K562 (cell line): ENCODE results near the gene SOS1. TPM values are rescaled to one million over a fixed set of nuclear protein-coding genes. Genes with fewer than 3 reads are reported as not detected.
A peak's percentile ranks its signal among the peaks of the same experiment; 100 is the strongest.

Experiments
- ARHGAP35 ChIP-seq: fragments of 450-650 bp; IDR thresholded peaks from 2 replicates; pipeline ENCODE4 v1.6.1; 2018; ENCODE audit not compliant: partially characterized antibody
- CBX3 ChIP-seq, 2 experiments: IDR thresholded peaks; 1 replicate in 1 of 2; 2 replicates in 1 of 2; pipeline ENCODE4 v1.6.1; 2012; ENCODE audit warnings: inconsistent platforms in 2 of 2, low read length in 2 of 2, borderline replicate concordance in 1 of 2, control low read depth in 1 of 2
- CC2D1A ChIP-seq: fragments of 450-650 bp; IDR thresholded peaks from 2 replicates; pipeline ENCODE4 v1.6.1; 2017; ENCODE audit warnings: mild to moderate bottlenecking
- CHD2 ChIP-seq: IDR thresholded peaks from 2 replicates; pipeline ENCODE4 v1.6.1; 2011; ENCODE audit warnings: low read depth, low read length
- CREM ChIP-seq: IDR thresholded peaks from 2 replicates; pipeline ENCODE4 v1.6.1; 2014; ENCODE audit warnings: antibody characterized with exemption, low read depth
- DNMT1 ChIP-seq: fragments of 450-650 bp; IDR thresholded peaks from 2 replicates; pipeline ENCODE4 v1.6.1; 2016; ENCODE audit warnings: antibody characterized with exemption, mild to moderate bottlenecking
- EWSR1 ChIP-seq: fragments of 450-650 bp; IDR thresholded peaks from 2 replicates; pipeline ENCODE4 v1.6.1; 2018; ENCODE audit warnings: borderline replicate concordance, mild to moderate bottlenecking, low read depth, moderate library complexity; ENCODE audit not compliant: partially characterized antibody
- HNRNPUL1 ChIP-seq: fragments of 200-400 bp; formaldehyde crosslinking; IDR thresholded peaks from 2 replicates; pipeline ENCODE4 v1.6.1; 2017; ENCODE audit warnings: low read length
- KAT7 ChIP-seq: sonication (generic); formaldehyde crosslinking; IDR thresholded peaks from 2 replicates; pipeline ENCODE4 v1.8.0; 2022; ENCODE audit warnings: missing genetic modification reagents, mild to moderate bottlenecking, borderline replicate concordance
- NFYB ChIP-seq: IDR thresholded peaks from 2 replicates; pipeline ENCODE4 v1.6.1; 2011; ENCODE audit warnings: mild to moderate bottlenecking, moderate library complexity; ENCODE audit not compliant: insufficient read length; ENCODE audit errors: extremely low read depth
- POLR2A ChIP-seq: fragments of 450-650 bp; conservative IDR thresholded peaks from 2 replicates; pipeline ENCODE4 v1.6.1; 2016
- POLR2B ChIP-seq: fragments of 450-650 bp; IDR thresholded peaks from 2 replicates; pipeline ENCODE4 v1.6.1; 2018; ENCODE audit warnings: low read depth; ENCODE audit not compliant: partially characterized antibody
- RBM15 ChIP-seq: fragments of 200-400 bp; formaldehyde crosslinking; IDR thresholded peaks from 2 replicates; pipeline ENCODE4 v1.6.1; 2018; ENCODE audit warnings: mild to moderate bottlenecking, low read length, moderate library complexity; ENCODE audit not compliant: insufficient read depth
- ZFPM2 ChIP-seq: fragments of 250-450 bp; sonication (Bioruptor Pico); IDR thresholded peaks from 2 replicates; pipeline ENCODE4 v1.5.1; 2022; ENCODE audit warnings: mild to moderate bottlenecking
- ZNF197 ChIP-seq: fragments of 200-800 bp; sonication (Bioruptor generic); IDR thresholded peaks from 2 replicates; pipeline ENCODE4 v1.6.1; 2016; ENCODE audit warnings: low read depth, missing genetic modification characterization, missing compliant biosample characterization
- ZNF561 ChIP-seq: fragments of 450-650 bp; formaldehyde crosslinking; conservative IDR thresholded peaks from 2 replicates; pipeline ENCODE4 v1.4.0; 2020; ENCODE audit warnings: mild to moderate bottlenecking, moderate library complexity
- ZNF780A ChIP-seq: fragments of 250-450 bp; sonication (Bioruptor Pico); IDR thresholded peaks from 2 replicates; pipeline ENCODE4 v1.5.0; 2021; ENCODE audit warnings: mild to moderate bottlenecking
- polyA plus RNA-seq, 8 experiments: library from polyadenylated mRNA; depleted of rRNA in 4 of 8; stranded (reverse) in 5 of 8; unstranded in 3 of 8; fragments of >200 nt; fragmentation: Nextera tagmentation in 2 of 8; fragmentation: Illumina TruSeq in 1 of 8; extraction: Ambion mirVana in 2 of 8; extraction: Trizol in 1 of 8; gene quantifications; 2 replicates each; pipeline versions ENCODE4 v1.2.1 to v1.2.3, GENCODE V29; 2011 to 2014; ENCODE audit warnings: inconsistent platforms in 1 of 8, missing spikeins in 1 of 8
- total RNA-seq, 7 experiments: library from RNA; depleted of rRNA in 6 of 7; stranded (reverse); fragments of >200 nt in 6 of 7; fragmentation: Illumina TruSeq in 2 of 7; extraction: Trizol in 2 of 7; gene quantifications; 2 replicates each; pipeline versions ENCODE4 v1.2.1 to v1.2.3, GENCODE V29; 2011 to 2021; ENCODE audit warnings: low replicate concordance in 1 of 7
- TF ChIP-seq, protein P1 (sequence below): fragments of 250-450 bp; sonication (Bioruptor Pico); IDR thresholded peaks from 2 replicates; pipeline ENCODE4 v1.8.0; 2021; ENCODE audit warnings: mild to moderate bottlenecking, moderate library complexity
- TF ChIP-seq, protein P2 (sequence below): fragments of 450-650 bp; conservative IDR thresholded peaks from 2 replicates; pipeline ENCODE4 v1.6.1; 2016; ENCODE audit warnings: missing genetic modification characterization, low read depth, mild to moderate bottlenecking, control low read depth, missing compliant biosample characterization
- TF ChIP-seq, protein P3 (sequence below): sonication (generic); formaldehyde crosslinking; IDR thresholded peaks from 2 replicates; pipeline ENCODE4 v1.8.0; 2022; ENCODE audit warnings: mild to moderate bottlenecking, missing genetic modification reagents
- TF ChIP-seq, protein P4 (sequence below): fragments of 450-650 bp; formaldehyde crosslinking; IDR thresholded peaks from 2 replicates; pipeline ENCODE4 v1.4.0; 2022; ENCODE audit warnings: missing genetic modification characterization
- TF ChIP-seq, protein P5 (sequence below): fragments of 450-650 bp; IDR thresholded peaks from 2 replicates; pipeline ENCODE4 v1.6.1; 2016; ENCODE audit warnings: antibody characterized with exemption

The SOS1 gene
- total and polyA plus RNA-seq, 9 of the 15 experiments (the other 6 are each of a cell fraction or from before 2014, with no cell fraction given) = 2.5 to 27.1 (median 16.3) TPM

DNA sequence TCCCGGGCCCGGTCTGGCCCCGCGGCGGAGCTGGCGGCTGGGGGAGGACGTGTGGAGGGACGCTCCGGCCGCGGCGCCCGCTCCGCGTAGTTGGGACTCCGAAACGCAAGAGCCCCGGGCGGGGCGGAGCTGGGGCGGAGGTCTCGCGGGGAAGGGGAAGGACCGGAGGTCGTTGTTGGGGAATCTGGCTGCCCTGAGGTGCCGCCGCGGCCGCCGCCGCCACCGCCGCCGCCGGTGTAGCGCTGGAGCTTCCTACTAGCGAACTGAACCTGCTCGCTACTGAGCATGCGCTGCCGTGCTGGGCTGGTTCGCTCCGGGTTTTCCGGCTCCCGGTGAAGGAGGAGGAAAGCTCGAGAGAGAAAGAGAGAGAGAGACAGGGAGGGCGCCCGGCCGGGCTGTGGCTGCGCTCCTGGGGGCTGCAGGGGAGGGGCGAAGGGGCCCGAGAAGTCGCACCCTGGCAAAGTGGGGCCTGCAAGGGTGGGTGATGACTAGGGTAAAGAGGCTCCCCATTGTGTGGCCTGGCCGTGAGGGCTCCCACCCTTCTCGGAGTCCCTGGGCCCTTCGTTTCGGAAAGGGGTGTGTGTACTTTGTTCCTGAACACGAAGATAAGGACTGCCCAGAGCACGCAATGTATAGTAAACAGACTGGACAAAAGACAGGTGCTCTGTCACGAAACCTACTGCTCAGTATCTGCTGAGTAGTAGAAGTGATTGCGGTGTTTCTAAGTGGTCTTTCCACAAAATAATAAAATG, at the start of gene SOS1 (continued):
- TF ChIP-seq CBX3 (IDR thresholded peaks at IDR 0.05; ENCODE audit: borderline replicate concordance in 1 of 2, low read length in 2 of 2) (no peak), RBM15 (no peak), CC2D1A (no peak), ZFPM2 (no peak), NFYB (no peak), POLR2B (peak; percentile 84), ARHGAP35 (no peak), EWSR1 (no peak), POLR2A (peak; percentile 86), CHD2 (no peak; the same call in 1 of the 2 replicates), DNMT1 (no peak), ZNF561 (CRISPR knock-in tag) (no peak), HNRNPUL1 (no peak), KAT7 (CRISPR knock-in tag) (peak; percentile 85; the same call in 1 of the 2 replicates), CREM (peak; percentile 15; the same call in 1 of the 2 replicates), ZNF780A (0 out of 2 replicates have a peak, but pooled peaks have one; percentile 39), ZNF197 (peak; percentile 9; the same call in 1 of the 2 replicates)
- TF ChIP-seq, protein P1, sequence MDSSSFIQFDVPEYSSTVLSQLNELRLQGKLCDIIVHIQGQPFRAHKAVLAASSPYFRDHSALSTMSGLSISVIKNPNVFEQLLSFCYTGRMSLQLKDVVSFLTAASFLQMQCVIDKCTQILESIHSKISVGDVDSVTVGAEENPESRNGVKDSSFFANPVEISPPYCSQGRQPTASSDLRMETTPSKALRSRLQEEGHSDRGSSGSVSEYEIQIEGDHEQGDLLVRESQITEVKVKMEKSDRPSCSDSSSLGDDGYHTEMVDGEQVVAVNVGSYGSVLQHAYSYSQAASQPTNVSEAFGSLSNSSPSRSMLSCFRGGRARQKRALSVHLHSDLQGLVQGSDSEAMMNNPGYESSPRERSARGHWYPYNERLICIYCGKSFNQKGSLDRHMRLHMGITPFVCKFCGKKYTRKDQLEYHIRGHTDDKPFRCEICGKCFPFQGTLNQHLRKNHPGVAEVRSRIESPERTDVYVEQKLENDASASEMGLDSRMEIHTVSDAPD (CRISPR knock-in tag) = no peak
- TF ChIP-seq, protein P2, sequence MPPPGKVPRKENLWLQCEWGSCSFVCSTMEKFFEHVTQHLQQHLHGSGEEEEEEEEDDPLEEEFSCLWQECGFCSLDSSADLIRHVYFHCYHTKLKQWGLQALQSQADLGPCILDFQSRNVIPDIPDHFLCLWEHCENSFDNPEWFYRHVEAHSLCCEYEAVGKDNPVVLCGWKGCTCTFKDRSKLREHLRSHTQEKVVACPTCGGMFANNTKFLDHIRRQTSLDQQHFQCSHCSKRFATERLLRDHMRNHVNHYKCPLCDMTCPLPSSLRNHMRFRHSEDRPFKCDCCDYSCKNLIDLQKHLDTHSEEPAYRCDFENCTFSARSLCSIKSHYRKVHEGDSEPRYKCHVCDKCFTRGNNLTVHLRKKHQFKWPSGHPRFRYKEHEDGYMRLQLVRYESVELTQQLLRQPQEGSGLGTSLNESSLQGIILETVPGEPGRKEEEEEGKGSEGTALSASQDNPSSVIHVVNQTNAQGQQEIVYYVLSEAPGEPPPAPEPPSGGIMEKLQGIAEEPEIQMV (tag) = no peak
- TF ChIP-seq, protein P3, sequence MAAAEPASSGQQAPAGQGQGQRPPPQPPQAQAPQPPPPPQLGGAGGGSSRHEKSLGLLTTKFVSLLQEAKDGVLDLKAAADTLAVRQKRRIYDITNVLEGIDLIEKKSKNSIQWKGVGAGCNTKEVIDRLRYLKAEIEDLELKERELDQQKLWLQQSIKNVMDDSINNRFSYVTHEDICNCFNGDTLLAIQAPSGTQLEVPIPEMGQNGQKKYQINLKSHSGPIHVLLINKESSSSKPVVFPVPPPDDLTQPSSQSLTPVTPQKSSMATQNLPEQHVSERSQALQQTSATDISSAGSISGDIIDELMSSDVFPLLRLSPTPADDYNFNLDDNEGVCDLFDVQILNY (CRISPR knock-in tag) = no peak
- TF ChIP-seq, protein P4, sequence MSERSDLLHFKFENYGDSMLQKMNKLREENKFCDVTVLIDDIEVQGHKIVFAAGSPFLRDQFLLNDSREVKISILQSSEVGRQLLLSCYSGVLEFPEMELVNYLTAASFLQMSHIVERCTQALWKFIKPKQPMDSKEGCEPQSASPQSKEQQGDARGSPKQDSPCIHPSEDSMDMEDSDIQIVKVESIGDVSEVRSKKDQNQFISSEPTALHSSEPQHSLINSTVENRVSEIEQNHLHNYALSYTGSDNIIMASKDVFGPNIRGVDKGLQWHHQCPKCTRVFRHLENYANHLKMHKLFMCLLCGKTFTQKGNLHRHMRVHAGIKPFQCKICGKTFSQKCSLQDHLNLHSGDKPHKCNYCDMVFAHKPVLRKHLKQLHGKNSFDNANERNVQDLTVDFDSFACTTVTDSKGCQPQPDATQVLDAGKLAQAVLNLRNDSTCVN = no peak
- TF ChIP-seq, protein P5, sequence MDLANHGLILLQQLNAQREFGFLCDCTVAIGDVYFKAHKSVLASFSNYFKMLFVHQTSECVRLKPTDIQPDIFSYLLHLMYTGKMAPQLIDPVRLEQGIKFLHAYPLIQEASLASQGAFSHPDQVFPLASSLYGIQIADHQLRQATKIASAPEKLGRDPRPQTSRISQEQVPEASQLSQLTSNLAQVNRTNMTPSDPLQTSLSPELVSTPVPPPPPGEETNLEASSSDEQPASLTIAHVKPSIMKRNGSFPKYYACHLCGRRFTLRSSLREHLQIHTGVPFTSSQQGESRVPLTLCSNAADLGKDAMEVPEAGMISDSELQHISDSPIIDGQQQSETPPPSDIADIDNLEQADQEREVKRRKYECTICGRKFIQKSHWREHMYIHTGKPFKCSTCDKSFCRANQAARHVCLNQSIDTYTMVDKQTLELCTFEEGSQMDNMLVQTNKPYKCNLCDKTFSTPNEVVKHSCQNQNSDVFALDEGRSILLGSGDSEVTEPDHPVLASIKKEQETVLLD = peak; percentile 76
